Mucosa of stomach (tissue), 1 donor: Measurements from ENCODE around the gene HPS1.

Source experiments
- H3K27me3 ChIP-seq: one replicate; pipeline ENCODE4 v1.7.0; 2013; ENCODE audit warnings: mild to moderate bottlenecking, low read length; ENCODE audit not compliant: control insufficient read depth, insufficient read depth
- H3K36me3 ChIP-seq: one replicate; pipeline ENCODE4 v1.7.0; 2013; ENCODE audit warnings: low read length; ENCODE audit not compliant: control insufficient read depth, insufficient read depth
- H3K4me1 ChIP-seq: one replicate; pipeline ENCODE4 v1.7.0; 2013; ENCODE audit warnings: mild to moderate bottlenecking, low read length; ENCODE audit not compliant: control insufficient read depth, insufficient read depth
- H3K4me3 ChIP-seq: one replicate; pipeline ENCODE4 v1.7.0; 2013; ENCODE audit warnings: low read length
- H3K9ac ChIP-seq: one replicate; pipeline ENCODE4 v1.7.0; 2013; ENCODE audit warnings: mild to moderate bottlenecking, low read length, moderate library complexity
- H3K9me3 ChIP-seq: one replicate; pipeline ENCODE4 v1.7.0; 2013; ENCODE audit warnings: mild to moderate bottlenecking, low read length, moderate library complexity; ENCODE audit not compliant: control insufficient read depth
- donor health status: Pancreatic carcinoma.

Gene HPS1

GRCh38 chr10:98424295-98425254, 22.2 kb downstream of the HPS1 start:
- no peaks in the 10 kb centered on the region for H3K27me3 ChIP-seq
- no peak overlapping the region for H3K9ac ChIP-seq
- no peaks in the 10 kb centered on the region for H3K9me3 ChIP-seq
- no peaks in the 10 kb centered on the region for H3K36me3 ChIP-seq
- H3K4me1 ChIP-seq: no peaks in the 10 kb centered on the region
- H3K4me3 ChIP-seq: no peak overlapping the region

- no peaks in the 10 kb centered on the region for H3K27me3 ChIP-seq
- H3K4me3 ChIP-seq: no peak overlapping the region
- H3K36me3 ChIP-seq: no peaks in the 10 kb centered on the region
- no peaks in the 10 kb centered on the region for H3K9me3 ChIP-seq
- no peak overlapping the region for H3K9ac ChIP-seq
- no peaks in the 10 kb centered on the region for H3K4me1 ChIP-seq
These were observed 23.0 kb downstream of the HPS1 start for GRCh38 chr10:98423691-98424120.

GRCh38 chr10:98422182-98422581, 24.6 kb downstream of the HPS1 start:
- H3K9ac ChIP-seq: no peak overlapping the region
- no peaks in the 10 kb centered on the region for H3K27me3 ChIP-seq
- no peaks in the 10 kb centered on the region for H3K4me1 ChIP-seq
- no peak overlapping the region for H3K4me3 ChIP-seq
- no peaks in the 10 kb centered on the region for H3K36me3 ChIP-seq
- no peaks in the 10 kb centered on the region for H3K9me3 ChIP-seq

GRCh38 chr10:98420786-98421185, 25.9 kb downstream of the HPS1 start:
- Histone ChIP-seq H3K4me3 (no peak overlapping the region), H3K36me3 (no peaks in the 10 kb centered on the region), H3K9me3 (no peaks in the 10 kb centered on the region), H3K4me1 (no peaks in the 10 kb centered on the region), H3K9ac (no peak overlapping the region), H3K27me3 (no peaks in the 10 kb centered on the region)

GRCh38 chr10:98419469-98420261, 27.1 kb downstream of the HPS1 start:
- Histone ChIP-seq H3K4me1 (peaks cover 7% of the 10 kb centered on the region), H3K9ac (no peak overlapping the region), H3K4me3 (no peak overlapping the region), H3K27me3 (no peaks in the 10 kb centered on the region), H3K36me3 (no peaks in the 10 kb centered on the region), H3K9me3 (no peaks in the 10 kb centered on the region)

GRCh38 chr10:98418665-98419468, 27.9 kb downstream of the HPS1 start:
- Histone ChIP-seq H3K9me3 (no peaks in the 10 kb centered on the region), H3K36me3 (no peaks in the 10 kb centered on the region), H3K27me3 (no peaks in the 10 kb centered on the region), H3K9ac (no peak overlapping the region), H3K4me1 (peaks cover 11% of the 10 kb centered on the region), H3K4me3 (no peak overlapping the region)

GRCh38 chr10:98417973-98418664, 28.6 kb downstream of the HPS1 start:
- no peak overlapping the region for H3K9ac ChIP-seq
- no peaks in the 10 kb centered on the region for H3K36me3 ChIP-seq
- no peaks in the 10 kb centered on the region for H3K9me3 ChIP-seq
- no peak overlapping the region for H3K4me3 ChIP-seq
- H3K27me3 ChIP-seq: no peaks in the 10 kb centered on the region
- H3K4me1 ChIP-seq: peaks cover 11% of the 10 kb centered on the region

GRCh38 chr10:98417481-98417959, 29.2 kb downstream of the HPS1 start:
- H3K4me1 ChIP-seq: peaks cover 11% of the 10 kb centered on the region
- H3K36me3 ChIP-seq: no peaks in the 10 kb centered on the region
- H3K9ac ChIP-seq: no peak overlapping the region
- H3K27me3 ChIP-seq: no peaks in the 10 kb centered on the region
- no peak overlapping the region for H3K4me3 ChIP-seq
- H3K9me3 ChIP-seq: no peaks in the 10 kb centered on the region

- H3K9me3 ChIP-seq: no peaks in the 10 kb centered on the region
- H3K4me1 ChIP-seq: peaks cover 11% of the 10 kb centered on the region
- H3K9ac ChIP-seq: no peak overlapping the region
- H3K36me3 ChIP-seq: no peaks in the 10 kb centered on the region
- H3K4me3 ChIP-seq: no peak overlapping the region
- no peaks in the 10 kb centered on the region for H3K27me3 ChIP-seq
These were observed 29.9 kb downstream of the HPS1 start for GRCh38 chr10:98416606-98417388.

GRCh38 chr10:98415731-98416119, 31.0 kb downstream of the HPS1 start:
- Histone ChIP-seq H3K27me3 (no peaks in the 10 kb centered on the region), H3K4me1 (peaks cover 11% of the 10 kb centered on the region), H3K4me3 (no peak overlapping the region), H3K9me3 (no peaks in the 10 kb centered on the region), H3K9ac (no peak overlapping the region), H3K36me3 (no peaks in the 10 kb centered on the region)
